Activated CD4-positive, alpha-beta T cell treated with anti-CD3 and anti-CD28 coated beads, Interleukin-2, amount 50 U/mL, for 16 hours (primary cell): ENCODE data around the gene NXPH3.

ENCODE experiments used
- DNase-seq: peaks from one replicate; pipeline ENCODE4 v3.0.0-alpha.2; 2020

Gene NXPH3

DNA sequence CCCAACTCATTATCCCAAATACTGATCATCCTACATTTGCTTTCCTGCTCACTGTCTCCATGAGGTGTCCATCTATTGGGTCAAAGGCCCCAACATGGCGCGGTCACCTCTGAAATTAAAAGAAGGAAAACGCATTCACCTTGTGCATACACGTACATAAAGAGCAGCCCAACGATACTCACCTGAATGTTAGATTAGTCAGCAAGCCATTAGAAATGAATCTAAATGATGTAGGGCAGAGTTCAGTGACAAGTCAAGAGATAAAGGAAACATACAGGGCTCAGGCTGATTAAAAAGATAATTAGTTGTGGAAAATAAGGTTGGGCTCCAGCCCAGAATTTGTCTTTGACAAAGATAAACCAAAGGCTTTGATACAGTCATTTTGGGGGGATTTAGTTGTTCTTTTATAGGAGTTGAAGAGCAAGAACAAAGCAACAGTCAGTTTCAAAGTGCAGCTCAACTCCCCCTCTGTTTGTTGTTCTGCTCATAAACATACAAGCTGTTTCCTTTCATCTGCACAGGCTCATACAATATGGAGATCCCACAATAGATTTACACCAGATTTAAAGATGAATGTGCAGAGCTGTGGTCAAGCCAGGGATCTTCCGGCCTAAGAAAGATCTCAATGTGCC, 21.1 kb downstream of the NXPH3 start:
- DNase-seq: no peak

DNA sequence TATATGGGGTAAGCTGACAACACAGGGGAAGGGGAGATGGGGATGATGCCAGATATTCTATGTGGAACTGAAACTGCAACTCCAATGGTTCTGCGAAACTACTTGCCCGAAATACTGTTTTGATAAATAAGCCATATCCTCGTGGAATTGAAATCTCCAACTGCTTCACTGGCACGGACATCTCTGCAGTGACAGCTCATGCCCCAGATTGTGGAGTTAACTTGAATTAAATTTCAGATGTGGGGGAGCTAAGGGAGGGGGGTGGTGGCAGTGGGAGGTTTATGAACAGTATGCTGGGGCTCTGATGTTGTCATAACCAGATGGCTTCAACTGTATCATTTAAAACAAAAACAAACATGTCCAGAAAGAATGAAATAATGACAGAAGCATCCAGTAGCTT, 21.8 kb downstream of the NXPH3 start:
- DNase-seq: no peak

DNA sequence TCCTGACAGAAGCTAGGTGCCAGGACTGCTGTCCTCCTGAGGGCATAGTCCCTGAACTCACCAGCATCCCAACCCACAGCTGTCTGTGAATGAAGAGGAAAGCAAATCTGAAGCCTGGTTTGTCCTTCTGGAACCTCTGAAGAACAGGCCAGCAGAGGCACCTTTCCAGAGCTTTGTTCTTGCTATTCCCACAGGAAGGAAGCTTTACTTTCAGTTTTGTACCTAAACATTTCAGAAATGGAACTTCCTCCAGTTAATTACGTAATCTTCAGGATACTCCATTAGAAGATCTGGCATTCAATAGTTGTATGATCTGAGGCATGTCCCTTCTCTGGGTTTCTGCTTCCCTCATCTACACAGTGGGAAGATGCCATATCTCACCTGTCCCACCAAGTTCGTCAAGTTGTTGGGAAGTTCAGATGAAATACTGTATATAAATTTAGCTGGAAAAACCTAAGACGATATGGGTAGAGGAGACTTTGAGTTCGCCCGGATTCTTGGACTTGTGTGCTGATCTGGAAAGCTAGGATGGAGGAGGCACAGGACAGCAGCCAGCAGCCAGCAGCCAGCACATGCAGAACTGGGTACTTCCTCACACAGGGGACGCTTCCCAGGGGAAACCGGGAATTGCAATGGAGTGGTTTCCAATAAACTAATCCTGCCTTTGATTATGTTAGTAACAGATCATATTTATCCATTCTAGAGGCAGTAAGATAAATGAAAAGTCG, 22.4 kb downstream of the NXPH3 start:
- no peak for DNase-seq

GRCh38 chr17:49598918-49599317, 23.2 kb downstream of the NXPH3 start:
- DNase-seq: no peak

DNA sequence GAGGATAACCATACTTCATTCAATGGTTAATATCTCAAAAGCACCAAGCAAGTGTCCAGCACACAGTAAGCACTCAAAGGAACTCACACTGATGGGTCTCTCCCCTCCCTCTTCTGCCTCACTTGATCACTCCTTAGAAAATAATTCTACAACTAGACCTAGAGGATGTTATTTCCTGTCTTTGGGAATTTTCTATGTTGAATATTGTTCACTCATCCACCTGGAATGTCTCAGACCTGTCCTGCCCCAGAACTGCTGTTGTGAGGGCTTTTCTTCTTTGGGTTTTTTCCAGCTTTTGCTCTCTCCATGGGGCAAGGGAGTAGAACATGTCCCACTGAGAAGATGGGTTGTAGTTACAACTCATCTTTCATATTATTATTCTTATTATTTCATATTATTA, 25.3 kb downstream of the NXPH3 start:
- DNase-seq: no peak

GRCh38 chr17:49602783-49603182, 27.1 kb downstream of the NXPH3 start:
- DNase-seq: no peak

- DNase-seq: no peak
Observed at GRCh38 chr17:49603238-49603637, 27.6 kb downstream of the NXPH3 start.

- no peak for DNase-seq
Observed at GRCh38 chr17:49603720-49604119, 28.0 kb downstream of the NXPH3 start.

- DNase-seq: no peak
Observed at GRCh38 chr17:49604314-49604869, 28.7 kb downstream of the NXPH3 start.

DNA sequence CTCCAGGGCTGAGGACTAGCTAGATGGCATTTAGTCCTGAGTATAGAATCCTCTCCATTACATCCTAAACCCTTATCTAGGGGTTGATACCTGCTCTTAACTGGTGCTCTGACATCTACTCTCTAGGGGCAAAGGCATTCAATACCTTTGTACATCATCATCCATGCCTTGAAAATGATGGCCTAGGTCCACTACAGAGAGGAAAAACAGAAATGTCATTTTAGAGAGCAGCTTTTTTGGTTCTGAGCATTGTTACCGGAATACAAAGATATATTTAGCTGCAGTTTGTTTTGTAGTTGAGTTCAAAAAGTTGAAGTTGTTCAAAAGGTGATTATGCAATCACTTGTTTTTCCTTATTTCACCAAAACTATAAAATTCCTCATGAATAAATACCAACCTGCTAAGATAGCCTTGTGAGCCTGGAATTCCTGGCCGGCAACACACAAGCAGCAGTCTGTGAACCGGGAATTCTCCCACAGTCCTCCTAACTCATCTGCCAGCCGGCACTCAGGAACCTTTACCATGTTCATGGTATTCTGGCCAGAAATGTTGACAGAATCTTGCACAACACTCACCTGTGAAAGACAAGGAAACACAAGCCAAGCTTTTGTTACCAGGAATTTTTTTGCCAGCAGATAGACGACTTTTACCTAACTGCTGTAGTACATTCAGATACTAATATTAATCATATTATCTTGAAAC, 35.4 kb downstream of the NXPH3 start:
- no peak for DNase-seq

GRCh38 chr17:49612726-49613125, 37.1 kb downstream of the NXPH3 start:
- no peak for DNase-seq

DNA sequence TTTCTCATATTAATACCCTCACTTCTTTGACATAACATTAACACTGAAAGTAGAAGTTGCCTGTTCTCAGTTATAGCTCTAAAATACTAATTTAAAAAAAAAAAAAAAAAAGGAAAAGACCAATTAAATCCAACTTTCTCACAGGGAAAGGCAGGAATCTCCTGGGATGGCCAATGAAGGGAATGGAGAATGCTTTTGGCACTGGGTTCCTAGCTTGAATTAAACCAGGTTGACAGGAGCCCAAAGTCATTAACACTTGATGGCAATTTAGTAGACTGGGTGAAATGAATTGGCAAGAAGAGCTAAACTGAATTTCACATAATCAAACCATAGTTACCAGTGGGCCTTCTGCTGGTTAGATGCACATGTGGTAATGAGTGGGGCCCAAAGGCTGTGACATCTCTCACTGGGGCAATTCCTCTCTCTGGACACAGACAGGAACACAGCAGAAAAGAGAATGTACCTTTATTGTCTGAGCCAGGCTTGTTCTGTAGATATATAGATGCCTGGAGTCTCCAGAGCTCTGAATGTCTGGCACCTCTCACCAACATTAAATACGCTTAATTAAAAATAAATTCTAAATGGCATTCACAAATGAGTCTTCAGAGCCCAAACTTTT, 37.6 kb downstream of the NXPH3 start:
- DNase-seq: no peak

GRCh38 chr17:49616086-49616485, 40.4 kb downstream of the NXPH3 start:
- no peak for DNase-seq

- no peak for DNase-seq
Observed at GRCh38 chr17:49616601-49617131, 41.0 kb downstream of the NXPH3 start.

- DNase-seq: peak; percentile 34
Observed at GRCh38 chr17:49618028-49618611, 42.4 kb downstream of the NXPH3 start.

- no peak for DNase-seq
Observed at GRCh38 chr17:49621420-49621819, 45.7 kb downstream of the NXPH3 start.

DNA sequence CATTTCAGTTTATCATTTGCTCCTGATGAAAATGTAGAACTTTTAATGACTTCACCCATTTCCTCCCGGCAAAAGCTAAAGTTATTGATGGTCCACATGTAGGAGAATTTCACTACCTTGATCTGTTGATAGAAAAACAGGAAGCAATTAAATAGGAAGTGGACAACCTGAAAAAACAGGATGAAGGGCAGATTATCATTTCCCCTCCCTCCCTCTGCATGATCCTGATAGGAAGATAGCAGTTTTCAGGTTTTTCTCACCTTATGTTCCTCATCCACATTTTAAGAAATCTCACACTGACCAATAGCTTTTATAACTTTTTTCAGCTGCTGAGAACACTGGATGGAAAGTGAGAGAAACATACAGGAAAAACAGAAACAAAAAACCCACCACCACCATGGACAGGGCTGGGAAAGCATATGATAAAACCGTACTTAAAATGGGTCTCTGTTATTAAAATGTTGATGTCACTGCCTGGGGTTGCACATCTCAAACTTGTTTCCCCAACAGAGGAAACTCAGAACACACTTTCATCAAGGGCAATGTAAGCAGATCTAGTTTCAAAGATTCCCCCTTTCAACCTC, 46.4 kb downstream of the NXPH3 start:
- no peak for DNase-seq

GRCh38 chr17:49624896-49625295, 49.2 kb downstream of the NXPH3 start:
- DNase-seq: no peak

DNA sequence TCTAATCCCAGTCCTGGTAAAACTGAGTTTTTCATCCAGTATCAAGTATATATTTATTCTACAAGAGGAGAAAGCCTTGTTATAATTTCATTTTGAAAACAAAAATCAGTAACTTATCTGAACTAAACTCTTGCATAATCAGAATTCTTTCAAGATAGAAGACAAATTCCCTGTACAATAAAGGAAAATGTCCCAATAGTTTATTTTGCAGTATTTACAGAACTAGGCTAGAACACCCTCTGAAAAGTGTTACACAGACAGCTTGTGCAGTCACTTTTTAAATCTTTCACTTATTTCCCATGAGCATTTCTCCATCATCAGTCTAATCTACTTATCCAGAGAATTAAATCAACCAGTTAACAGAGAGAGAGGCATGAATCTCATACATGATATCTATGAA, 53.8 kb downstream of the NXPH3 start:
- DNase-seq: no peak

DNA sequence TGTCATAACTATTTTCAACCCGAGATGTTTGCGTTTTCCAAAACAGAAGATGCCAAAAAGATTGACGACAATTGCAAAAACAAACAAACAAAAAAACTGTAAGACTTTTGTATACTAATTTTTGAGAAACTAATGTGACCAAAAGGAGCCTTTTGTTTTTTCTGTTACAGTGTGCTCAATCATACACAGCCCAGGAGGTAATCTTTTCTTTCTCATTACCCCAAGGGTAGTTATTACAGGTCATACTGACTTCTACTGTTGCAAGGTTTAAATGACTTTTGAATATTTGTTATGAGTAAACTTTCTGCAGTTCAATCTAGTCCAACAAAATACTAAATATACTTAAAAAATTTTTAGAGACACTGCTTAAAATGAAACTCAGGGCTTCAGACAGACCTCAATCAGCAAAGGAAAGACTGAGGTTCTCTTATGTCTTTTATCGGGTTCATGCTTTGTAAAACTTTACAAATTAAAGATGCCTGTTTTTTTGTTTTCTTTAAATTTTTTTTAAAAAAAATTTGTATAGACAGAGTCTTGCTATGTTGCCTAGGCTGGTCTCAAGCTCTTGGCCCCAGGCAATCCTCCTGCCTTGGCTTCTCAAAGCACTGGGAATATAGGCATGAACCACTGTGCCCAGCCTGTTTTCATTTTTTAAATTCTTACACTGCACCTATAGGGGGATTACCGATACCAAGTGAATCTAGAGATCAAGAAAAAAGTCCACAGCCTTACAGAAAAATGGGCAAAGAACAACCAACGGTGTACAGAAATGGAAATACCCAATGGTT, 54.6 kb downstream of the NXPH3 start:
- no peak for DNase-seq

DNA sequence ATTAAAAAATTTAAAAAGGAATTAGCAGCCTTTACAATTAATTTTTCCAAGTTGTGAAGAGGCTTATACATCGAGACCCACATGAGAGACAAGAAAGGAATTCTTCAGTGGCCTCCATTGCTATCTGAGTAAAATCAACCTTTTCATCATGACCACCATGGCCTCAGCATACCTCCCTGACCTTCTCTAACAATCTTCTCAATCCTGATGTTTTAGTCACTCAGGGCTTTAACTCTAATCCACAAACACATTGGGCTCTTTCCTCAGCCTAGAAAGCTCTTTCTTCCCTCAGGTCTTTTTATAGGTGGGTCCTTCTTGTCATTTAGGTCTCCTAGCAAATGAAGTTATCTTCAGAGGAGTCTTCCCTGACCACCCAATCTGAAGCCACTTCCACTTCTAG, 55.8 kb downstream of the NXPH3 start:
- DNase-seq: no peak
